Measurements from ENCODE around the gene PTPRA. TPM values are rescaled to one million over a fixed set of nuclear protein-coding genes. Genes with fewer than 3 reads are reported as not detected.

PTPRA gene
- total and polyA plus RNA-seq, 10 of the 15 experiments (the other 5 are each of a cell fraction or from before 2014, with no cell fraction given), result 3.9 to 62.1 (median 34.6) TPM

- ChIA-PET SMC1A (ENCODE audit: uncharacterized antibody, unreplicated experiment) (interaction anchor here (1.0 to 2.7 kb wide), 3 partner anchors 9 to 23 kb away, joined by 3 to 11 read pairs (median 3); no protein-coding TSS in a partner anchor), POLR2A (interaction anchor here (1.0 to 1.2 kb wide), 3 partner anchors 10 to 27 kb away, joined by 3 to 5 read pairs (median 4); no protein-coding TSS in a partner anchor), RAD21 (ENCODE audit: unreplicated experiment) (no interaction called here)
Measured at GRCh38 chr20:2902291-2902690, 29.0 kb downstream of the PTPRA start.

More at GRCh38 chr20:2902291-2902690, 29.0 kb downstream of the PTPRA start:
- Histone ChIP-seq H3K4me3 (no peak overlapping the region), H3K36me3 (ENCODE audit: control insufficient read depth in 2 of 2, insufficient read depth in 2 of 2, low read length in 1 of 2) (no peaks in the 10 kb centered on the region), H4K20me1 (ENCODE audit: control insufficient read depth, insufficient read depth) (no peaks in the 10 kb centered on the region), H3K4me2 (ENCODE audit: control insufficient read depth, insufficient read depth) (no peak overlapping the region), H3K9ac (ENCODE audit: control insufficient read depth, insufficient read depth, low read length) (no peak overlapping the region), H3K27me3 (replicated peaks in 1 of 2; ENCODE audit: control insufficient read depth in 2 of 2, insufficient read depth in 2 of 2, low read length in 1 of 2) (no peaks in the 10 kb centered on the region), H2AFZ (ENCODE audit: control insufficient read depth, low read depth, low read length) (no peak overlapping the region), H3K9me3 (replicated peaks; ENCODE audit: control insufficient read depth, insufficient read depth, low read length) (no peaks in the 10 kb centered on the region), H3K79me2 (ENCODE audit: control insufficient read depth, insufficient read depth, low read length) (peaks cover 21% of the 10 kb centered on the region), H3K4me1 (ENCODE audit: control insufficient read depth, insufficient read depth, low read length) (peaks cover 27% of the 10 kb centered on the region), H3K27ac (ENCODE audit: control insufficient read depth, insufficient read depth) (no peak overlapping the region)
- no peak for ATAC-seq
- in situ Hi-C loops (cut with MboI) (no loop called here), intact Hi-C loops (cut with micrococcal nuclease; ENCODE audit: unreplicated experiment) (no loop called here)
- no TSS peak for BruUV-seq (replicated peaks)
- CTCF ChIA-PET, result interaction anchor here (0.6 kb wide), 1 partner anchor 9 kb away, joined by 3 read pairs; no protein-coding TSS in a partner anchor
- TF ChIP-seq MXI1 (IDR thresholded peaks at IDR 0.05; ENCODE audit: low read depth, low read length), result no peak
- TF ChIP-seq JUND (IDR thresholded peaks at IDR 0.05; ENCODE audit: low read depth, low read length), result no peak
- TF ChIP-seq TCF7 (IDR thresholded peaks at IDR 0.05; ENCODE audit: borderline replicate concordance), result no peak
- TF ChIP-seq PAX5 (IDR thresholded peaks at IDR 0.05; ENCODE audit: borderline replicate concordance, low read depth, low read length), result no peak
- TF ChIP-seq BHLHE40 (IDR thresholded peaks at IDR 0.05; ENCODE audit: borderline replicate concordance in 1 of 2, low read depth in 2 of 2, low read length in 1 of 2), result no peak
- TF ChIP-seq, protein P1, sequence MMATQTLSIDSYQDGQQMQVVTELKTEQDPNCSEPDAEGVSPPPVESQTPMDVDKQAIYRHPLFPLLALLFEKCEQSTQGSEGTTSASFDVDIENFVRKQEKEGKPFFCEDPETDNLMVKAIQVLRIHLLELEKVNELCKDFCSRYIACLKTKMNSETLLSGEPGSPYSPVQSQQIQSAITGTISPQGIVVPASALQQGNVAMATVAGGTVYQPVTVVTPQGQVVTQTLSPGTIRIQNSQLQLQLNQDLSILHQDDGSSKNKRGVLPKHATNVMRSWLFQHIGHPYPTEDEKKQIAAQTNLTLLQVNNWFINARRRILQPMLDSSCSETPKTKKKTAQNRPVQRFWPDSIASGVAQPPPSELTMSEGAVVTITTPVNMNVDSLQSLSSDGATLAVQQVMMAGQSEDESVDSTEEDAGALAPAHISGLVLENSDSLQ (IDR thresholded peaks at IDR 0.05), result no peak
- TF ChIP-seq RCOR1 (conservative IDR thresholded peaks at IDR 0.05; ENCODE audit: low read depth, low read length), result no peak
- TF ChIP-seq EZH2 (IDR thresholded peaks at IDR 0.05; ENCODE audit: borderline replicate concordance, control insufficient read depth, low read depth, low read length), result no peak
- TF ChIP-seq ZSCAN29 (IDR thresholded peaks at IDR 0.05), result no peak
- TF ChIP-seq, protein P2, sequence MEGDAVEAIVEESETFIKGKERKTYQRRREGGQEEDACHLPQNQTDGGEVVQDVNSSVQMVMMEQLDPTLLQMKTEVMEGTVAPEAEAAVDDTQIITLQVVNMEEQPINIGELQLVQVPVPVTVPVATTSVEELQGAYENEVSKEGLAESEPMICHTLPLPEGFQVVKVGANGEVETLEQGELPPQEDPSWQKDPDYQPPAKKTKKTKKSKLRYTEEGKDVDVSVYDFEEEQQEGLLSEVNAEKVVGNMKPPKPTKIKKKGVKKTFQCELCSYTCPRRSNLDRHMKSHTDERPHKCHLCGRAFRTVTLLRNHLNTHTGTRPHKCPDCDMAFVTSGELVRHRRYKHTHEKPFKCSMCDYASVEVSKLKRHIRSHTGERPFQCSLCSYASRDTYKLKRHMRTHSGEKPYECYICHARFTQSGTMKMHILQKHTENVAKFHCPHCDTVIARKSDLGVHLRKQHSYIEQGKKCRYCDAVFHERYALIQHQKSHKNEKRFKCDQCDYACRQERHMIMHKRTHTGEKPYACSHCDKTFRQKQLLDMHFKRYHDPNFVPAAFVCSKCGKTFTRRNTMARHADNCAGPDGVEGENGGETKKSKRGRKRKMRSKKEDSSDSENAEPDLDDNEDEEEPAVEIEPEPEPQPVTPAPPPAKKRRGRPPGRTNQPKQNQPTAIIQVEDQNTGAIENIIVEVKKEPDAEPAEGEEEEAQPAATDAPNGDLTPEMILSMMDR (IDR thresholded peaks at IDR 0.05 in 2 of 3, conservative IDR thresholded peaks at IDR 0.05 in 1 of 3; ENCODE audit: control insufficient read depth in 2 of 3, extremely low read depth in 1 of 3, insufficient read depth in 1 of 3, low read depth in 3 of 3, low read length in 3 of 3), result no peak
- TF ChIP-seq ELK1 (IDR thresholded peaks at IDR 0.05; ENCODE audit: low read depth, low read length), result no peak
- TF ChIP-seq RAD51 (IDR thresholded peaks at IDR 0.05), result no peak
- TF ChIP-seq, protein P3, sequence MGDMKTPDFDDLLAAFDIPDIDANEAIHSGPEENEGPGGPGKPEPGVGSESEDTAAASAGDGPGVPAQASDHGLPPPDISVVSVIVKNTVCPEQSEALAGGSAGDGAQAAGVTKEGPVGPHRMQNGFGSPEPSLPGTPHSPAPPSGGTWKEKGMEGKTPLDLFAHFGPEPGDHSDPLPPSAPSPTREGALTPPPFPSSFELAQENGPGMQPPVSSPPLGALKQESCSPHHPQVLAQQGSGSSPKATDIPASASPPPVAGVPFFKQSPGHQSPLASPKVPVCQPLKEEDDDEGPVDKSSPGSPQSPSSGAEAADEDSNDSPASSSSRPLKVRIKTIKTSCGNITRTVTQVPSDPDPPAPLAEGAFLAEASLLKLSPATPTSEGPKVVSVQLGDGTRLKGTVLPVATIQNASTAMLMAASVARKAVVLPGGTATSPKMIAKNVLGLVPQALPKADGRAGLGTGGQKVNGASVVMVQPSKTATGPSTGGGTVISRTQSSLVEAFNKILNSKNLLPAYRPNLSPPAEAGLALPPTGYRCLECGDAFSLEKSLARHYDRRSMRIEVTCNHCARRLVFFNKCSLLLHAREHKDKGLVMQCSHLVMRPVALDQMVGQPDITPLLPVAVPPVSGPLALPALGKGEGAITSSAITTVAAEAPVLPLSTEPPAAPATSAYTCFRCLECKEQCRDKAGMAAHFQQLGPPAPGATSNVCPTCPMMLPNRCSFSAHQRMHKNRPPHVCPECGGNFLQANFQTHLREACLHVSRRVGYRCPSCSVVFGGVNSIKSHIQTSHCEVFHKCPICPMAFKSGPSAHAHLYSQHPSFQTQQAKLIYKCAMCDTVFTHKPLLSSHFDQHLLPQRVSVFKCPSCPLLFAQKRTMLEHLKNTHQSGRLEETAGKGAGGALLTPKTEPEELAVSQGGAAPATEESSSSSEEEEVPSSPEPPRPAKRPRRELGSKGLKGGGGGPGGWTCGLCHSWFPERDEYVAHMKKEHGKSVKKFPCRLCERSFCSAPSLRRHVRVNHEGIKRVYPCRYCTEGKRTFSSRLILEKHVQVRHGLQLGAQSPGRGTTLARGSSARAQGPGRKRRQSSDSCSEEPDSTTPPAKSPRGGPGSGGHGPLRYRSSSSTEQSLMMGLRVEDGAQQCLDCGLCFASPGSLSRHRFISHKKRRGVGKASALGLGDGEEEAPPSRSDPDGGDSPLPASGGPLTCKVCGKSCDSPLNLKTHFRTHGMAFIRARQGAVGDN (IDR thresholded peaks at IDR 0.05), result no peak
- TF ChIP-seq CHD2 (IDR thresholded peaks at IDR 0.05; ENCODE audit: borderline replicate concordance, low read depth, low read length), result no peak
- TF ChIP-seq RAD21 (IDR thresholded peaks at IDR 0.05; ENCODE audit: insufficient read depth, low read depth, low read length), result no peak
- DNase-seq (ENCODE audit: low read depth, low spot score), result no peak
- WGBS (ENCODE audit: insufficient coverage, insufficient replicate concordance, low lambda C conversion rate, missing lambda C conversion rate), result 63% methylated on average over 1 of the region's 1 CpG
- no peak for FAIRE-seq
